Fibroblast of mammary gland (primary cell): Measurements from ENCODE around the gene SMYD1.

ENCODE experiments used
- DNase-seq: peaks from one replicate; pipeline ENCODE4 v3.0.0-alpha.2; 2010; ENCODE audit warnings: low read depth
- H3K4me3 ChIP-seq: 2 replicates; pipeline ENCODE4 v1.5.1; 2011; ENCODE audit warnings: low read depth, mild to moderate bottlenecking, low read length, moderate library complexity; ENCODE audit not compliant: control insufficient read depth
- CTCF ChIP-seq: conservative IDR thresholded peaks from 2 replicates; pipeline ENCODE4 v1.5.1; 2011; ENCODE audit warnings: low read depth, low read length, inconsistent platforms; ENCODE audit not compliant: control insufficient read depth, insufficient read depth

The SMYD1 gene

DNA sequence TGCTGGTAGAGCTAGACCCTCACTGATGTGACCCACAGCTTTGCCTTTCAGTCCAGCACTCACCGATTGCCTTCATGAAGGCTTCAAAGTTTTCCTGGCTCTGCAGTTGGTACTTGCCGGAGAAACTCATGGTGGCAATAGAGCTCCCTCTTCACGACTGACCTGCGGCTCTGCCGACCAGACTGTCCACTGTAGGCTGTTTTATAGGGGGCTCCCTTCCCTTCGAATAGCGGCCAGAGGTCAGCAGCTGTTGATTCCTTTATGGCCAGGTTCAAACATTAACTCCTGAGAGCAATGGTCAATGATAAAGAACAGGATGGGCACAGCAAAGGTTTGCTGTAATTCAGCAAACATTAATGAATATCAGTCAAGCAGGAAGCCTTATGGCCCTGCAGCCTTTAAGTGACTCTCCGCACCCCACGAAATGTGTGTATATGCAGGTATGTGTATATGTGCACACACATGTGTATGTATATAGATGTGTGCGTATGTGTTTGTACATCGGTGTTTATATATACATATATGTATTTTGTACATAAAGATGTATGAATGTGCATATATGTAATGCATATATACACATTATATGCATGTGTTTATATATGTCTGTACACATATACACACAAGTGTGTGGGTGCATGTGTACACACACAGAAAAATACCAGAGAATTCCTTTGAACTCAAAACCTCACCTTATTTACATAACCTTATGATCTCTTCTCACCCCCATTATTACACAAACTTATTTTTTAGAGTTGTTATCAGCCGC, 60.4 kb downstream of the SMYD1 start, which contains the start of gene FABP1:
TSS of gene FABP1 (minus strand) at position 175 of the 766 bp plus-strand sequence. CDS start at position 130, 45 bp downstream.
- no peak for TF ChIP-seq CTCF
- DNase-seq = no peak

GRCh38 chr2:88128654-88129312, 61.2 kb downstream of the SMYD1 start:
- H3K4me3 ChIP-seq = no peak overlapping the region
- TF ChIP-seq CTCF = no peak
- DNase-seq = no peak

More for the DNA sequence above, 60.4 kb downstream of the SMYD1 start, which contains the start of gene FABP1:
- no peak within 1 kb of the TSS for H3K4me3 ChIP-seq

DNA sequence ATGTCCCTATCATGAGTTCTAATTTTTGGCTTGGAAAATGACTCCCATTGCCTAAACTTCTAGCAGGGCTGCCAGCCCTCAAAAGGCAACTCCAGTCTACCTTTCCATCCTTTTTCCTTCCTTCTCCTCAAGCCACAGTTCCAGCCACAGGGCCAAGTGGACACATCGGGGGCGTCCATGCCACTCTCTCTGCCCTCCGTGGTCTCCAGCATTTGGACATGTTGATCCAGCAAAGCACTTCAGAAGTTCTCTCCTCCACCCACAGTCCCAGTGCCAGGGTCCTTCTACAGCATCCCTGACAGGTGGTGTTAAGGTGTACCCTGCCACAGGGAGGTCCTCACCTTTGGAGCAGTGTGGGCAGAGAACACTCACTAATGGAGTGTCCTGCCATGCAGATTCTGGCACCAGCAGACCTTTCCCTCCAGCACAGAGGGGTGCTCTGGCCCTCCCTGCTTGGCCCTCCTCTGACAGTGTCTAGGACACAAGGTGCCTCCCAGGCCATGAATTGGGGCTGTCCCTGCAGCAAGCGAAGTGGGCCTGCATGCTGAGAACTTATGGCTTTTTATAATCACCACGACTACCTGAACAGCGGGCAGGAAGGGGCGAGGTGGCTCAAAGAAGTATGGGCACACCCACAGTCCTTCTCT, 61.8 kb downstream of the SMYD1 start:
- H3K4me3 ChIP-seq = no peak overlapping the region
- TF ChIP-seq CTCF = no peak
- no peak for DNase-seq

GRCh38 chr2:88131201-88131998, 63.8 kb downstream of the SMYD1 start:
- no peak overlapping the region for H3K4me3 ChIP-seq
- no peak for DNase-seq
- no peak for TF ChIP-seq CTCF

DNA sequence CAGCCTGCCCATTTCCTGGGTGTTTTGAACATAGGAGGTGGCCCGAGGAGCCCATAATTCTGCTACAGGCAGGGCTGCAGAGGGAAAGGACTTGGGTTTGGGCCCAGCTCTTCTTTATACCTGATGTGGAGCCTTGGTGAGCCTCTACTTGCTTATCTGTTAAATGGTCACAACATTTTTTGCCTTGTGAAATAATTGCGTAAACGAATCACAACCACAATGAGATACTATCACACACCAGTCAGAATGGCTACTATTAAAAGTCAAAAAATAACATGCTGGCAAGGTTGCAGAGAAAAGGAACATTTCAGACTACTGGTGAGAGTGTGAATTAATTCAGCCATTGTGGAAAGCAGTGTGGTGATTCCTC, 64.4 kb downstream of the SMYD1 start:
- H3K4me3 ChIP-seq = no peak overlapping the region
- no peak for DNase-seq
- no peak for TF ChIP-seq CTCF

GRCh38 chr2:88133875-88134274, 66.2 kb downstream of the SMYD1 start:
- TF ChIP-seq CTCF = no peak
- H3K4me3 ChIP-seq = no peak overlapping the region
- no peak for DNase-seq
